Measurements from ENCODE around the gene RAD51AP2.

The RAD51AP2 gene

DNA sequence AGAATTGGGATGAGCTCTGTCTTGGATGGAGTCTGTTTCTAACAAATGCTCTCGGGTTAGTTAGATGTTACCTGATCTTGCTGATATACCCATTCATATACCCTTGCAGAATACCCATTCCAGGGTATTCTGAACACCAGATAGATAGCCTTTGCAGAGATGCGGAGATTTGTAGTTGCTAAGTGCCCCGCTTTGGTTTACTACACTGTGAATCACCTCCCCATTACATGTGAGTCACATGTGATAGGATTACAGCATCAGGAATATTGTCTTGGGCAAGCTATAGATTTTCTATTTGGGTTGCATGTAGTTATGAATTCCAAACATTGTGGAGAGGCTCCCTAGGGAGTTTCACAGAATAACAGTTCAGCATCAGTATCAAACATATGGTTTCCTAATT is 26.0 kb upstream of the RAD51AP2 start:
- Histone ChIP-seq H3K27ac (ENCODE audit: low read length) (no peak overlapping the region; the same call in 1 of the 2 replicates), H3K36me3 (replicated peaks; ENCODE audit: insufficient read depth, low read length) (no peaks in the 10 kb centered on the region), H3K4me1 (ENCODE audit: low read length) (0 out of 2 replicates have a peak, but pooled peaks cover 2% of the 10 kb centered on the region), H2AFZ (ENCODE audit: low read length) (no peak overlapping the region), H3K79me2 (ENCODE audit: low read length) (no peaks in the 10 kb centered on the region), H3K4me2 (ENCODE audit: low read depth, low read length) (no peak overlapping the region), H4K20me1 (ENCODE audit: insufficient read depth, low read length) (no peaks in the 10 kb centered on the region), H3K9ac (ENCODE audit: low read length) (no peak overlapping the region), H3K4me3 (ENCODE audit: low read length) (no peak overlapping the region), H3K9me2 (replicated peaks; ENCODE audit: insufficient read depth, low read length) (no peaks in the 10 kb centered on the region), H3K27me3 (replicated peaks; ENCODE audit: insufficient read depth, low read length) (no peaks in the 10 kb centered on the region), H3F3A (ENCODE audit: insufficient read depth, low read length) (no peaks in the 10 kb centered on the region), H3K9me3 (replicated peaks; ENCODE audit: insufficient read depth, low read length) (no peaks in the 10 kb centered on the region)
- TF ChIP-seq, protein P1, sequence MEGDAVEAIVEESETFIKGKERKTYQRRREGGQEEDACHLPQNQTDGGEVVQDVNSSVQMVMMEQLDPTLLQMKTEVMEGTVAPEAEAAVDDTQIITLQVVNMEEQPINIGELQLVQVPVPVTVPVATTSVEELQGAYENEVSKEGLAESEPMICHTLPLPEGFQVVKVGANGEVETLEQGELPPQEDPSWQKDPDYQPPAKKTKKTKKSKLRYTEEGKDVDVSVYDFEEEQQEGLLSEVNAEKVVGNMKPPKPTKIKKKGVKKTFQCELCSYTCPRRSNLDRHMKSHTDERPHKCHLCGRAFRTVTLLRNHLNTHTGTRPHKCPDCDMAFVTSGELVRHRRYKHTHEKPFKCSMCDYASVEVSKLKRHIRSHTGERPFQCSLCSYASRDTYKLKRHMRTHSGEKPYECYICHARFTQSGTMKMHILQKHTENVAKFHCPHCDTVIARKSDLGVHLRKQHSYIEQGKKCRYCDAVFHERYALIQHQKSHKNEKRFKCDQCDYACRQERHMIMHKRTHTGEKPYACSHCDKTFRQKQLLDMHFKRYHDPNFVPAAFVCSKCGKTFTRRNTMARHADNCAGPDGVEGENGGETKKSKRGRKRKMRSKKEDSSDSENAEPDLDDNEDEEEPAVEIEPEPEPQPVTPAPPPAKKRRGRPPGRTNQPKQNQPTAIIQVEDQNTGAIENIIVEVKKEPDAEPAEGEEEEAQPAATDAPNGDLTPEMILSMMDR (IDR thresholded peaks at IDR 0.05; ENCODE audit: low read length): no peak
- no peak for DNase-seq

DNA sequence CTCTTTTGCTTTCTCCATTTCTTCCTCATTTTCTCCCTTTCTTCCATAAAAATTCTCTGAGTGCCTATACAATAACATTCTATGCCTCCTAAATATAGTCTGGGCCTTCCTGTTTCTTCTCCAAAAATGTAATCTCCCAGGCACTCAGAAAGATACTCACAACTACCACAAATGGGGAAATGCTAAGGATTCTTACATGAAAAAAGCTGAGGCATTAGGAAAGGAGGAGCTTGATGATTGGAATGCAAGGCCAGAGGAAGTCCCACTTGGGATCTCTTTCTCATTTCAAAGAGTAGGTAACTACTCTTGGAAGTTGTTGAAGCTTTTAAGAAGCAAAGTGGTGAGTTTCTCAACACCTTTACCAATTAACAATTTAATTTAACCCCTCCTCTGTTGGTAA is 25.6 kb upstream of the RAD51AP2 start:
- Histone ChIP-seq H4K20me1 (ENCODE audit: insufficient read depth, low read length) (no peaks in the 10 kb centered on the region), H3K9me3 (replicated peaks; ENCODE audit: insufficient read depth, low read length) (no peaks in the 10 kb centered on the region), H3K9me2 (replicated peaks; ENCODE audit: insufficient read depth, low read length) (no peaks in the 10 kb centered on the region), H3K4me2 (ENCODE audit: low read depth, low read length) (no peak overlapping the region), H2AFZ (ENCODE audit: low read length) (no peak overlapping the region), H3K4me3 (ENCODE audit: low read length) (no peak overlapping the region), H3K9ac (ENCODE audit: low read length) (no peak overlapping the region), H3K79me2 (ENCODE audit: low read length) (no peaks in the 10 kb centered on the region), H3K27ac (ENCODE audit: low read length) (no peak overlapping the region), H3K36me3 (replicated peaks; ENCODE audit: insufficient read depth, low read length) (no peaks in the 10 kb centered on the region), H3K4me1 (ENCODE audit: low read length) (0 out of 2 replicates have a peak, but pooled peaks cover 4% of the 10 kb centered on the region), H3F3A (ENCODE audit: insufficient read depth, low read length) (no peaks in the 10 kb centered on the region), H3K27me3 (replicated peaks; ENCODE audit: insufficient read depth, low read length) (no peaks in the 10 kb centered on the region)
- TF ChIP-seq, protein P1 (IDR thresholded peaks at IDR 0.05; ENCODE audit: low read length): no peak
- TF ChIP-seq EZH2phosphoT487 (IDR thresholded peaks at IDR 0.05; ENCODE audit: low read length) (no peak), EZH2 (optimal IDR thresholded peaks at IDR 0.05; ENCODE audit: low read depth, low read length) (no peak)
- DNase-seq: no peak

DNA sequence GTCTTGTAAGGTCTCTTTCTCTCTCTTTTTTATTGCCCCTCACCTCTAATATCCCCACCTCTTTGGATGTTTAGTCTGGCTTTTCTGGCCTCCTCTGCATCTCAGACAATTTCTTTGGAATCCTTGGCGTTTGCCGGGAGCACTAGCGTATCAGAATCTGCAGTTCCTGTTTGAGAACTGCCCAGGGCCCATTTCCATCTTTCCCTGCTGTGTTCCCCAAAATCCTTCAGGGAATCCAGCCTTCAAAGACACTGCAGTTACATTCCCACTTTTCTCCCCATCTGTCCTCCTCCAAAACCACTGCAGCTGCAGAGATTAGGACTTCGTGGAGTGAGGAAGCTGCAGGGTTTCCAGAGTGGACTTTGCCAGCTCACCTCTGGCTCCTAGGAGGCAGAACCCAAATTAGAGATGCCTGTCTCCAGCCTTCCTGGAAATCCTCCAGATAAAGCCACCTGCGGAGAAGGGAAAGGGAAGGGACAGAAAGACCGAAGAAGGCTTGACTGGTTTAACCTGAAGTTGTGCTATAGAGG is 25.0 kb upstream of the RAD51AP2 start:
- H3K9me2 ChIP-seq (replicated peaks; ENCODE audit: insufficient read depth, low read length): no peaks in the 10 kb centered on the region
- TF ChIP-seq EZH2 (optimal IDR thresholded peaks at IDR 0.05; ENCODE audit: low read depth, low read length): no peak
- no peak for TF ChIP-seq EZH2phosphoT487 (IDR thresholded peaks at IDR 0.05; ENCODE audit: low read length)
- TF ChIP-seq, protein P1 (IDR thresholded peaks at IDR 0.05; ENCODE audit: low read length): no peak
- no peak overlapping the region for H3K4me2 ChIP-seq (ENCODE audit: low read depth, low read length)
- H3F3A ChIP-seq (ENCODE audit: insufficient read depth, low read length): no peaks in the 10 kb centered on the region
- H4K20me1 ChIP-seq (ENCODE audit: insufficient read depth, low read length): no peaks in the 10 kb centered on the region
- no peaks in the 10 kb centered on the region for H3K79me2 ChIP-seq (ENCODE audit: low read length)
- H3K27ac ChIP-seq (ENCODE audit: low read length): no peak overlapping the region
- H3K4me3 ChIP-seq (ENCODE audit: low read length): no peak overlapping the region
- H2AFZ ChIP-seq (ENCODE audit: low read length): no peak overlapping the region
- DNase-seq: no peak
- H3K4me1 ChIP-seq (ENCODE audit: low read length): 0 out of 2 replicates have a peak, but pooled peaks cover 4% of the 10 kb centered on the region
- no peaks in the 10 kb centered on the region for H3K9me3 ChIP-seq (replicated peaks; ENCODE audit: insufficient read depth, low read length)
- no peak overlapping the region for H3K9ac ChIP-seq (ENCODE audit: low read length)
- no peaks in the 10 kb centered on the region for H3K27me3 ChIP-seq (replicated peaks; ENCODE audit: insufficient read depth, low read length)
- no peaks in the 10 kb centered on the region for H3K36me3 ChIP-seq (replicated peaks; ENCODE audit: insufficient read depth, low read length)

Data from MM.1S (cell line).